ENCODE measurements around the gene STUM. TPM values are rescaled to one million over a fixed set of nuclear protein-coding genes. Genes with fewer than 3 reads are reported as not detected.
"Not testable (repeated sequence)": the region's sequence is repeated elsewhere in the genome, so short reads cannot be mapped to it uniquely, and the experiment has no call there.

STUM gene
- polyA plus RNA-seq, 1 of the 3 experiments (the other 2 are of a cell fraction), result not detected

DNA sequence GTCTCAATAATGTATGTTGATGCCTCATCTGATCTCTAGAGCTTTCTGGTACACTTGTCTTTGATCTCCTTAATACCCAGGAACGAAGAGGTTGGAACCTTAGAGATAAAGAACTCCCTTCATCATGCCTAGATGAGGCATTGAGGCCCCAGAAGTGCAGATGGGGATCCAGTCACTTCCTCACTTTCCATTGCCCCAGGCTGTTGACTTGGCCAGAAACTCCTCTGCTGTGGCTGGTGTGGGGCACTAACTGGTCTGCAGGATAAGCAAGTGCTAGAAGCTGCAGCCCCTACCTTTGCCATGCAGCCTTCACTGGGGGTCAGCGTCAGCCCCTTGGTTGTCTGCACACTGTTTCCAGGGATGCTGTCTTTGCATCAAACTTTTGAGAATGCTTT is 49.9 kb downstream of the STUM start:
- DNase-seq, result no peak
- Histone ChIP-seq H3K27ac (ENCODE audit: low read depth in 2 of 2, low read length in 1 of 2) (no peak overlapping the region), H3K4me3 (ENCODE audit: low read depth in 2 of 2, low read length in 1 of 2) (no peak overlapping the region), H3K4me1 (ENCODE audit: control insufficient read depth in 1 of 2, insufficient read depth in 2 of 2, low read depth in 1 of 2, low read length in 1 of 2) (peaks cover 0 to 5% of the 10 kb centered on the region in 2 experiments; a peak in 1 of 4 replicates), H4K20me1 (ENCODE audit: insufficient read depth) (no peaks in the 10 kb centered on the region), H3K9me3 (no peaks in the 10 kb centered on the region), H3K4me2 (no peak overlapping the region), H3K9ac (no peak overlapping the region), H3K79me2 (ENCODE audit: insufficient read depth) (no peaks in the 10 kb centered on the region), H2AFZ (ENCODE audit: low read depth) (no peak overlapping the region), H3K9me2 (no peaks in the 10 kb centered on the region), H3K27me3 (ENCODE audit: insufficient read depth) (no peaks in the 10 kb centered on the region; the same call in 1 of the 2 replicates), H3K36me3 (replicated peaks in 1 of 2; ENCODE audit: control insufficient read depth in 1 of 2, insufficient read depth in 2 of 2, low read length in 1 of 2) (no peaks in the 10 kb centered on the region), H3F3A (replicated peaks; ENCODE audit: insufficient read depth) (no peaks in the 10 kb centered on the region)
- CTCF ChIA-PET, result interaction anchor here (1.3 to 1.5 kb wide), 2 partner anchors 10 to 28 kb away, joined by 3 to 4 read pairs; no protein-coding TSS in a partner anchor
- TF ChIP-seq MEF2A (IDR thresholded peaks at IDR 0.05; ENCODE audit: borderline replicate concordance, low read depth) (no peak), FOXJ3 (CRISPR knock-in tag; IDR thresholded peaks at IDR 0.05) (no peak), EP300 (IDR thresholded peaks at IDR 0.05; ENCODE audit: borderline replicate concordance in 1 of 2, low read depth in 1 of 2, low read length in 1 of 2) (no peak), SIN3A (IDR thresholded peaks at IDR 0.05; ENCODE audit: borderline replicate concordance, low read depth, low read length) (no peak), FOSL2 (IDR thresholded peaks at IDR 0.05; ENCODE audit: borderline replicate concordance, low read depth) (no peak)
- TF ChIP-seq, protein P1, sequence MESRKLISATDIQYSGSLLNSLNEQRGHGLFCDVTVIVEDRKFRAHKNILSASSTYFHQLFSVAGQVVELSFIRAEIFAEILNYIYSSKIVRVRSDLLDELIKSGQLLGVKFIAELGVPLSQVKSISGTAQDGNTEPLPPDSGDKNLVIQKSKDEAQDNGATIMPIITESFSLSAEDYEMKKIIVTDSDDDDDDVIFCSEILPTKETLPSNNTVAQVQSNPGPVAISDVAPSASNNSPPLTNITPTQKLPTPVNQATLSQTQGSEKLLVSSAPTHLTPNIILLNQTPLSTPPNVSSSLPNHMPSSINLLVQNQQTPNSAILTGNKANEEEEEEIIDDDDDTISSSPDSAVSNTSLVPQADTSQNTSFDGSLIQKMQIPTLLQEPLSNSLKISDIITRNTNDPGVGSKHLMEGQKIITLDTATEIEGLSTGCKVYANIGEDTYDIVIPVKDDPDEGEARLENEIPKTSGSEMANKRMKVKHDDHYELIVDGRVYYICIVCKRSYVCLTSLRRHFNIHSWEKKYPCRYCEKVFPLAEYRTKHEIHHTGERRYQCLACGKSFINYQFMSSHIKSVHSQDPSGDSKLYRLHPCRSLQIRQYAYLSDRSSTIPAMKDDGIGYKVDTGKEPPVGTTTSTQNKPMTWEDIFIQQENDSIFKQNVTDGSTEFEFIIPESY (IDR thresholded peaks at IDR 0.05; ENCODE audit: borderline replicate concordance, low read depth), result no peak
- TF ChIP-seq, protein P2, sequence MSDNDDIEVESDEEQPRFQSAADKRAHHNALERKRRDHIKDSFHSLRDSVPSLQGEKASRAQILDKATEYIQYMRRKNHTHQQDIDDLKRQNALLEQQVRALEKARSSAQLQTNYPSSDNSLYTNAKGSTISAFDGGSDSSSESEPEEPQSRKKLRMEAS (IDR thresholded peaks at IDR 0.05; ENCODE audit: low read depth), result no peak
- TF ChIP-seq, protein P3, sequence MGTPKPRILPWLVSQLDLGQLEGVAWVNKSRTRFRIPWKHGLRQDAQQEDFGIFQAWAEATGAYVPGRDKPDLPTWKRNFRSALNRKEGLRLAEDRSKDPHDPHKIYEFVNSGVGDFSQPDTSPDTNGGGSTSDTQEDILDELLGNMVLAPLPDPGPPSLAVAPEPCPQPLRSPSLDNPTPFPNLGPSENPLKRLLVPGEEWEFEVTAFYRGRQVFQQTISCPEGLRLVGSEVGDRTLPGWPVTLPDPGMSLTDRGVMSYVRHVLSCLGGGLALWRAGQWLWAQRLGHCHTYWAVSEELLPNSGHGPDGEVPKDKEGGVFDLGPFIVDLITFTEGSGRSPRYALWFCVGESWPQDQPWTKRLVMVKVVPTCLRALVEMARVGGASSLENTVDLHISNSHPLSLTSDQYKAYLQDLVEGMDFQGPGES (IDR thresholded peaks at IDR 0.05; ENCODE audit: low read depth, low read length), result no peak
- WGBS (ENCODE audit: low lambda C conversion rate), result 44% methylated on average over 2 of the region's 2 CpGs
- POLR2A ChIA-PET, result no interaction called here

DNA sequence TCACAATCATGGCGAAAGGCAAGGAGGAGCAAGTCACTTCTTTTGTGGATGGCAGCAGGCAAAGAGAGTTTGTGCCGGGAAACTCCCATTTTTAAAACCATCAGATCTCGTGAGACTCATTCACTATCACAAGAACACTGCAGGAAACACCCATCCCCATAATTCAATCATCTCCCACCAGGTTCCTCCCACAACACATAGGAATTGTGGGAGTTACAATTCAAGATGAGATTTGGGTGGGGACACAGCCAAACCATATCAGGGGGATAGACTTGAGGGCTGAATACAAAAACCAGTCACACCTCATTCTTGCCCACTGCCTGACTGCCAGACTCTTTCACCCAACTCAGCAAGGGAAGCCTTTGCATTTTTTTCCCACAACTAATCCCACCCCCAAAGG is 50.4 kb downstream of the STUM start:
- H3F3A ChIP-seq (replicated peaks; ENCODE audit: insufficient read depth); H4K20me1 ChIP-seq (ENCODE audit: insufficient read depth); H3K9me2 ChIP-seq; H3K27ac ChIP-seq (ENCODE audit: low read depth in 2 of 2, low read length in 1 of 2); H3K79me2 ChIP-seq (ENCODE audit: insufficient read depth); H3K4me3 ChIP-seq (ENCODE audit: low read depth in 2 of 2, low read length in 1 of 2); H2AFZ ChIP-seq (ENCODE audit: low read depth); H3K4me2 ChIP-seq; H3K4me1 ChIP-seq (ENCODE audit: control insufficient read depth in 1 of 2, insufficient read depth in 2 of 2, low read depth in 1 of 2, low read length in 1 of 2); H3K27me3 ChIP-seq (ENCODE audit: insufficient read depth); H3K9ac ChIP-seq; POLR2A ChIA-PET; DNase-seq; H3K36me3 ChIP-seq (replicated peaks in 1 of 2; ENCODE audit: control insufficient read depth in 1 of 2, insufficient read depth in 2 of 2, low read length in 1 of 2); H3K9me3 ChIP-seq: not testable (repeated sequence)
- CTCF ChIA-PET, result interaction anchor here (1.3 to 1.5 kb wide), 3 partner anchors 10 to 27 kb away, joined by 3 to 4 read pairs (median 3); no protein-coding TSS in a partner anchor
- 49% methylated on average over 3 of the region's 3 CpGs for WGBS (ENCODE audit: low lambda C conversion rate)
